K562 (cell line): ENCODE data around the gene CD46. TPM values are rescaled to one million over a fixed set of nuclear protein-coding genes. Genes with fewer than 3 reads are reported as not detected.
A peak's percentile ranks its signal among the peaks of the same experiment; 100 is the strongest.

Source experiments
- ATAC-seq: fragments of 200-7000 bp; cut with Tn5 transposase; 3 replicates; pipeline ENCODE4 v1.9.1; 2020; ENCODE audit warnings: moderate library complexity
- BruUV-seq: library from RNA; stranded (reverse); fragments of 400-500 nt; replicated peaks from 2 replicates; lab custom pipeline; 2021; lab: Mats Ljungman, UMichigan
- CTCF ChIA-PET: fragments of 300-600 bp; formaldehyde crosslinking; extraction: SDS; loops from one replicate; lab custom pipeline; 2021; ENCODE audit warnings: low intra/inter-chr PET ratio; lab: Yijun Ruan, JAX
- POLR2A ChIA-PET: fragments of 300-600, 350-650 bp; sonication (Branson Sonifier 250); formaldehyde crosslinking; extraction: SDS; loops from one replicate; lab custom pipeline; 2021; ENCODE audit warnings: antibody characterized with exemption, inconsistent platforms; lab: Yijun Ruan, JAX
- DNase-seq, 4 experiments: peaks; one replicate each; pipeline versions ENCODE4 v3.0.0 to v3.0.0-alpha.2; 2011 to 2018; ENCODE audit warnings: low spot score in 3 of 4, mixed read lengths in 3 of 4; ENCODE audit errors: extremely low read depth in 1 of 4
- FAIRE-seq: peaks from 2 replicates; lab custom pipeline; 2011; peaks lifted over from hg19 to GRCh38; lab: Jason Lieb, UNC
- H2AFZ ChIP-seq: 2 replicates; pipeline ENCODE4 v1.6.0; 2011; ENCODE audit warnings: low read depth, low read length, control low read depth, inconsistent platforms
- H3K27ac ChIP-seq: fragments of 200-600 bp; 3 replicates; pipeline ENCODE4 v1.8.0; 2011; ENCODE audit warnings: low read depth, mild to moderate bottlenecking, control low read depth, inconsistent platforms, low read length, moderate library complexity, mixed read lengths; ENCODE audit errors: extremely low read depth
- H3K27me3 ChIP-seq, 2 experiments: fragments of 300-600 bp in 1 of 2; 2 replicates in 1 of 2; 3 replicates in 1 of 2; pipeline versions ENCODE4 v1.6.0 to v1.8.0; 2011; ENCODE audit warnings: inconsistent platforms in 2 of 2, low read length in 2 of 2, mild to moderate bottlenecking in 1 of 2, mixed read lengths in 1 of 2, moderate library complexity in 1 of 2; ENCODE audit not compliant: control insufficient read depth in 2 of 2, insufficient read depth in 2 of 2
- H3K36me3 ChIP-seq: fragments of 300-600 bp; 3 replicates; pipeline ENCODE4 v1.8.0; 2011; ENCODE audit warnings: mild to moderate bottlenecking, low read length, inconsistent platforms; ENCODE audit not compliant: control insufficient read depth, insufficient read depth
- H3K4me1 ChIP-seq, 2 experiments: fragments of 200-600 bp in 1 of 2; replicated peaks in 1 of 2; 2 replicates in 1 of 2; 3 replicates in 1 of 2; pipeline versions ENCODE4 v1.5.1 to v1.8.0; 2011; ENCODE audit warnings: inconsistent platforms in 2 of 2, low read length in 2 of 2, mild to moderate bottlenecking in 1 of 2, mixed read lengths in 1 of 2, moderate library complexity in 1 of 2; ENCODE audit not compliant: control insufficient read depth in 2 of 2, insufficient read depth in 2 of 2
- H3K4me2 ChIP-seq: 2 replicates; pipeline ENCODE4 v1.6.1; 2011; ENCODE audit warnings: low read length, control low read depth, inconsistent platforms, mixed read lengths; ENCODE audit not compliant: insufficient read depth
- H3K4me3 ChIP-seq: fragments of 200-600 bp; sonication (generic), shearing (Covaris generic); 2 replicates; pipeline ENCODE4 v1.5.1; 2016; ENCODE audit warnings: control low read depth, inconsistent platforms
- H3K79me2 ChIP-seq: fragments of 200-600 bp; 3 replicates; pipeline ENCODE4 v1.8.0; 2011; ENCODE audit warnings: low read length, inconsistent platforms; ENCODE audit not compliant: control insufficient read depth, insufficient read depth
- H3K9ac ChIP-seq, 2 experiments: 2 replicates each; pipeline versions ENCODE4 v1.6.0 to v1.6.1; 2011; ENCODE audit warnings: low read depth in 2 of 2, low read length in 2 of 2, control low read depth in 1 of 2, inconsistent platforms in 1 of 2, mild to moderate bottlenecking in 1 of 2, mixed read lengths in 1 of 2; ENCODE audit not compliant: insufficient read depth in 1 of 2
- H3K9me1 ChIP-seq: one replicate; pipeline ENCODE4 v1.6.0; 2011; ENCODE audit warnings: inconsistent platforms, mild to moderate bottlenecking, low read length, moderate library complexity; ENCODE audit not compliant: control insufficient read depth, insufficient read depth
- H3K9me3 ChIP-seq: replicated peaks from 2 replicates; pipeline ENCODE4 v1.5.1; 2011; ENCODE audit warnings: low read depth, low read length, inconsistent platforms; ENCODE audit not compliant: control insufficient read depth, insufficient read depth
- H4K20me1 ChIP-seq: replicated peaks from 2 replicates; pipeline ENCODE4 v1.6.1; 2011; ENCODE audit warnings: low read length, inconsistent platforms, mixed read lengths; ENCODE audit not compliant: control insufficient read depth, insufficient read depth
- ARID1B ChIP-seq: fragments of 450-650 bp; IDR thresholded peaks from 2 replicates; pipeline ENCODE4 v1.6.1; 2016; ENCODE audit warnings: antibody characterized with exemption, mild to moderate bottlenecking, inconsistent platforms
- ATF3 ChIP-seq, 2 experiments: fragments of 450-650 bp in 1 of 2; sonication (generic) in 1 of 2; formaldehyde crosslinking in 1 of 2; IDR thresholded peaks in 1 of 2; conservative IDR thresholded peaks in 1 of 2; 2 replicates each; pipeline versions ENCODE4 v1.6.1 to v1.8.1; 2016 to 2023; ENCODE audit warnings: mild to moderate bottlenecking in 2 of 2, moderate library complexity in 2 of 2, inconsistent platforms in 1 of 2, missing genetic modification reagents in 1 of 2
- CBFB ChIP-seq: sonication (generic); formaldehyde crosslinking; IDR thresholded peaks from 2 replicates; pipeline ENCODE4 v1.4.0; 2020; ENCODE audit warnings: mild to moderate bottlenecking, missing genetic modification reagents
- DACH1 ChIP-seq: fragments of 450-650 bp; IDR thresholded peaks from 2 replicates; pipeline ENCODE4 v1.6.1; 2018; ENCODE audit not compliant: partially characterized antibody
- ELF2 ChIP-seq: fragments of 250-450 bp; sonication (Bioruptor Pico); IDR thresholded peaks from 2 replicates; pipeline ENCODE4 v1.5.0; 2021; ENCODE audit warnings: mild to moderate bottlenecking
- ESRRB ChIP-seq: fragments of 250-450 bp; sonication (Bioruptor Pico); IDR thresholded peaks from 2 replicates; pipeline ENCODE4 v1.5.0; 2020; ENCODE audit warnings: mild to moderate bottlenecking, moderate library complexity, borderline replicate concordance
- HMG20A ChIP-seq: fragments of 450-650 bp; formaldehyde crosslinking; conservative IDR thresholded peaks from 2 replicates; pipeline ENCODE4 v1.4.0; 2020; ENCODE audit warnings: mild to moderate bottlenecking, mixed read lengths
- JUN ChIP-seq, 2 experiments: sonication (generic) in 1 of 2; formaldehyde crosslinking in 1 of 2; IDR thresholded peaks; 2 replicates each; pipeline versions ENCODE4 v1.6.1 to v1.8.0; 2012 to 2022; ENCODE audit warnings: borderline replicate concordance in 2 of 2, mild to moderate bottlenecking in 2 of 2, improper control_type of control experiment in 1 of 2, low read depth in 1 of 2, low read length in 1 of 2, missing genetic modification reagents in 1 of 2
- NCOA6 ChIP-seq: fragments of 450-650 bp; IDR thresholded peaks from 2 replicates; pipeline ENCODE4 v1.6.1; 2017; ENCODE audit warnings: mild to moderate bottlenecking
- NCOR1 ChIP-seq: fragments of 450-650 bp; IDR thresholded peaks from 2 replicates; pipeline ENCODE4 v1.6.1; 2016; ENCODE audit warnings: mild to moderate bottlenecking, moderate library complexity
- NR2C1 ChIP-seq, 2 experiments: fragments of 450-650 bp; IDR thresholded peaks; 2 replicates each; pipeline ENCODE4 v1.6.1; 2017; ENCODE audit warnings: mild to moderate bottlenecking in 2 of 2, antibody characterized with exemption in 1 of 2, inconsistent platforms in 1 of 2, missing compliant biosample characterization in 1 of 2, missing genetic modification characterization in 1 of 2
- PBX2 ChIP-seq, 2 experiments: IDR thresholded peaks in 1 of 2; conservative IDR thresholded peaks in 1 of 2; 2 replicates each; pipeline ENCODE4 v1.6.1; 2016; ENCODE audit warnings: low read depth in 2 of 2, mild to moderate bottlenecking in 1 of 2, missing compliant biosample characterization in 1 of 2, missing genetic modification characterization in 1 of 2, moderate library complexity in 1 of 2
- PURB ChIP-seq: sonication (generic); formaldehyde crosslinking; IDR thresholded peaks from 2 replicates; pipeline ENCODE4 v1.9.0; 2021; ENCODE audit warnings: low read depth, mild to moderate bottlenecking, missing genetic modification reagents
- RCOR1 ChIP-seq, 2 experiments: IDR thresholded peaks; 2 replicates each; pipeline ENCODE4 v1.6.1; 2012; ENCODE audit warnings: low read depth in 2 of 2, low read length in 2 of 2, borderline replicate concordance in 1 of 2, improper control_type of control experiment in 1 of 2
- SMARCE1 ChIP-seq: fragments of 450-650 bp; IDR thresholded peaks from 2 replicates; pipeline ENCODE4 v1.7.1; 2016; ENCODE audit warnings: mild to moderate bottlenecking
- TAF15 ChIP-seq: fragments of 200-400 bp; formaldehyde crosslinking; IDR thresholded peaks from 2 replicates; pipeline ENCODE4 v1.6.1; 2017; ENCODE audit warnings: mild to moderate bottlenecking, low read depth, low read length, moderate library complexity
- ZNF121 ChIP-seq: sonication (generic); formaldehyde crosslinking; conservative IDR thresholded peaks from 2 replicates; pipeline ENCODE4 v1.8.0; 2022; ENCODE audit warnings: missing genetic modification reagents
- ZNF384 ChIP-seq: IDR thresholded peaks from 2 replicates; pipeline ENCODE4 v1.6.1; 2012; ENCODE audit warnings: low read depth, low read length, improper control_type of control experiment
- ZNF431 ChIP-seq: sonication (generic); formaldehyde crosslinking; IDR thresholded peaks from 2 replicates; pipeline ENCODE4 v1.8.0; 2022; ENCODE audit warnings: mild to moderate bottlenecking, missing genetic modification reagents
- WGBS: fragments of 100-300 bp; shearing (Covaris generic); methylation state at CpG from one replicate; pipeline ENCODE4 v1.1.6; 2016; ENCODE audit warnings: low coverage, mixed read lengths; ENCODE audit not compliant: insufficient coverage; ENCODE audit errors: missing lambda C conversion rate; 5-methylcytosine and 5-hydroxymethylcytosine counted together
- in situ Hi-C: fragments of 300-500 bp; cut with MboI; formaldehyde crosslinking; loops from 4 replicates; pipeline ENCODE4 v1.15.0; 2018; ENCODE audit warnings: inconsistent platforms, mixed read lengths
- intact Hi-C: fragments of 100-400 bp; cut with micrococcal nuclease; formaldehyde crosslinking; loops from 2 replicates; pipeline ENCODE4 v1.14.2; 2022
- polyA plus RNA-seq, 8 experiments: library from polyadenylated mRNA; depleted of rRNA in 4 of 8; stranded (reverse) in 5 of 8; unstranded in 3 of 8; fragments of >200 nt; fragmentation: Nextera tagmentation in 2 of 8; fragmentation: Illumina TruSeq in 1 of 8; extraction: Ambion mirVana in 2 of 8; extraction: Trizol in 1 of 8; gene quantifications; 2 replicates each; pipeline versions ENCODE4 v1.2.1 to v1.2.3, GENCODE V29; 2011 to 2014; ENCODE audit warnings: inconsistent platforms in 1 of 8, missing spikeins in 1 of 8
- total RNA-seq, 7 experiments: library from RNA; depleted of rRNA in 6 of 7; stranded (reverse); fragments of >200 nt in 6 of 7; fragmentation: Illumina TruSeq in 2 of 7; extraction: Trizol in 2 of 7; gene quantifications; 2 replicates each; pipeline versions ENCODE4 v1.2.1 to v1.2.3, GENCODE V29; 2011 to 2021; ENCODE audit warnings: low replicate concordance in 1 of 7

The CD46 gene
- total and polyA plus RNA-seq, 9 of the 15 experiments (the other 6 are each of a cell fraction or from before 2014, with no cell fraction given), result 87.9 to 374 (median 156) TPM

DNA sequence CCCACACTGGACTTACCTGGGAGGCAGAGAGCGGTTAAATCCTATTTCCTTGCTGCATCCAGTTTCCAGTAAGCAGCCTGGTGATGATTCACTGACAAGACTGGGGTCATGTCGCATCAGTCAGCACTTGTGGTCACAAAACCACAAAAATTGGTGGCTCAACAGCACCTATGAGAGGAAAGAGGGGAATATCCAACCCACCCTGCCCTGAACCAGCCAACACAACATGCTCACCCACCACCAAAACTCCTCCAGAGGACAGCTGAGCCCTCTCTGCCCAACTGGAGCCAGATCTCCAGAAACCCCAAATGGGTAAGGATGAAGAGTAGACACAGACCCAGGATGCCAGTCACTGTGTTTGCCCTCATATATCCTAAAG is 64.0 kb downstream of the CD46 start:
- FAIRE-seq (peak; percentile 19), ATAC-seq (no peak), DNase-seq (peak in 2 of 4 experiments; percentile 47 to 55)
- intact Hi-C loops, result no loop called here
- peak overlapping the region; percentile 13; the same call in 1 of the 2 replicates for H3K4me2 ChIP-seq
- in situ Hi-C loops, result no loop called here
- BruUV-seq, result no TSS peak
- no peak overlapping the region for H3K4me3 ChIP-seq
- peak overlapping the region in 1 of 2 experiments; percentile 66; a peak in 1 of 4 replicates for H3K9ac ChIP-seq
- H4K20me1 ChIP-seq, result 0 out of 2 replicates have a peak, but pooled peaks cover 5% of the 10 kb centered on the region
- no peak overlapping the region for H2AFZ ChIP-seq
- peaks cover 8% of the 10 kb centered on the region for H3K9me1 ChIP-seq
- WGBS, result 25% methylated on average over 2 of the region's 2 CpGs
- H3K9me3 ChIP-seq, result no peaks in the 10 kb centered on the region
- no peaks in the 10 kb centered on the region for H3K27me3 ChIP-seq
- H3K79me2 ChIP-seq, result no peaks in the 10 kb centered on the region
- CTCF ChIA-PET, result no interaction called here
- H3K4me1 ChIP-seq, result peaks cover 37 to 62% of the 10 kb centered on the region in 2 experiments
- POLR2A ChIA-PET, result interaction anchor here (1.4 kb wide), 1 partner anchor 9 kb away, joined by 3 read pairs; no protein-coding TSS in a partner anchor
- H3K36me3 ChIP-seq, result peaks cover 10% of the 10 kb centered on the region; the same call in 2 of the 3 replicates
- H3K27ac ChIP-seq, result no peak overlapping the region; the same call in 2 of the 3 replicates
- TF ChIP-seq PURB, result no peak
- 0 out of 2 replicates have a peak, but pooled peaks have one; percentile 8 for TF ChIP-seq PBX2 (CRISPR knock-in tag; IDR thresholded peaks at IDR 0.05; ENCODE audit: low read depth)
- TF ChIP-seq PBX2 (tag; conservative IDR thresholded peaks at IDR 0.05; ENCODE audit: low read depth), result no peak
- peak in 1 of 2 experiments; percentile 36; a peak in 1 of 4 replicates for TF ChIP-seq RCOR1 (IDR thresholded peaks at IDR 0.05; ENCODE audit: borderline replicate concordance in 1 of 2, low read depth in 2 of 2, low read length in 2 of 2)
- TF ChIP-seq ELF2 (CRISPR knock-in tag), result no peak
- TF ChIP-seq ESRRB (CRISPR knock-in tag), result no peak
- TF ChIP-seq DACH1, result no peak
- TF ChIP-seq ARID1B, result peak; percentile 35; the same call in 1 of the 2 replicates
- TF ChIP-seq SMARCE1, result peak; percentile 42
- TF ChIP-seq CBFB (CRISPR knock-in tag), result peak; percentile 86
- TF ChIP-seq NCOA6, result no peak
- no peak for TF ChIP-seq ZNF384
- TF ChIP-seq NR2C1 (IDR thresholded peaks at IDR 0.05), result no peak
- peak; percentile 51 for TF ChIP-seq NR2C1 (tag; IDR thresholded peaks at IDR 0.05)
- no peak for TF ChIP-seq ZNF431 (CRISPR knock-in tag)
- TF ChIP-seq ATF3 (IDR thresholded peaks at IDR 0.05), result peak; percentile 69
- TF ChIP-seq ATF3 (CRISPR knock-in tag; conservative IDR thresholded peaks at IDR 0.05), result no peak
- TF ChIP-seq ZNF121 (CRISPR knock-in tag), result no peak
- no peak for TF ChIP-seq NCOR1
- no peak for TF ChIP-seq TAF15
- no peak for TF ChIP-seq HMG20A (CRISPR knock-in tag)
- peak; percentile 75 for TF ChIP-seq JUN (IDR thresholded peaks at IDR 0.05; ENCODE audit: borderline replicate concordance, low read depth, low read length)
- TF ChIP-seq JUN (CRISPR knock-in tag; IDR thresholded peaks at IDR 0.05; ENCODE audit: borderline replicate concordance), result 0 out of 2 replicates have a peak, but pooled peaks have one; percentile 27
